HepG2 (cell line): Measurements from ENCODE around the gene CLPTM1L. TPM values are rescaled to one million over a fixed set of nuclear protein-coding genes. Genes with fewer than 3 reads are reported as not detected.

Source experiments
- ATAC-seq: fragments of 200-7000 bp; cut with Tn5 transposase; 3 replicates; pipeline ENCODE4 v1.9.1; 2020; ENCODE audit warnings: mild to moderate bottlenecking, moderate library complexity
- BruUV-seq: library from RNA; stranded (reverse); fragments of 400-500 nt; replicated peaks from 2 replicates; lab custom pipeline; 2021; lab: Mats Ljungman, UMichigan
- CTCF ChIA-PET: fragments of 300-600 bp; formaldehyde crosslinking; extraction: SDS; loops from one replicate; lab custom pipeline; 2021; ENCODE audit warnings: low total read pairs, inconsistent platforms, low intra/inter-chr PET ratio; lab: Yijun Ruan, JAX
- POLR2A ChIA-PET: fragments of 350-600 bp; sonication (Branson Sonifier 250); formaldehyde crosslinking; loops from one replicate; lab custom pipeline; 2020; ENCODE audit warnings: antibody characterized with exemption, inconsistent platforms; lab: Yijun Ruan, JAX
- DNase-seq: peaks from one replicate; pipeline ENCODE4 v3.0.0-alpha.2; 2015; ENCODE audit warnings: low spot score
- FAIRE-seq: peaks from 3 replicates; lab custom pipeline; 2011; peaks lifted over from hg19 to GRCh38; lab: Jason Lieb, UNC
- H2AFZ ChIP-seq: one replicate; pipeline ENCODE4 v1.6.1; 2011; ENCODE audit warnings: low read length, inconsistent platforms
- H3K27ac ChIP-seq: fragments of 300-600 bp; 3 replicates; pipeline ENCODE4 v1.8.0; 2011; ENCODE audit warnings: mixed run types, mild to moderate bottlenecking, mixed read lengths, low read length, inconsistent platforms; ENCODE audit not compliant: insufficient read depth; ENCODE audit errors: extremely low read length
- H3K27me3 ChIP-seq, 2 experiments: fragments of 200-600 bp in 1 of 2; 2 replicates in 1 of 2; 3 replicates in 1 of 2; pipeline versions ENCODE4 v1.6.0 to v1.8.0; 2011; ENCODE audit warnings: low read length in 2 of 2, mild to moderate bottlenecking in 2 of 2, moderate library complexity in 2 of 2, inconsistent platforms in 1 of 2; ENCODE audit not compliant: insufficient read depth in 2 of 2, control insufficient read depth in 1 of 2
- H3K36me3 ChIP-seq, 2 experiments: fragments of 200-600 bp in 1 of 2; replicated peaks in 1 of 2; 2 replicates in 1 of 2; 3 replicates in 1 of 2; pipeline versions ENCODE4 v1.5.1 to v1.8.0; 2011; ENCODE audit warnings: low read length in 2 of 2, inconsistent platforms in 1 of 2; ENCODE audit not compliant: insufficient read depth in 2 of 2, control insufficient read depth in 1 of 2
- H3K4me1 ChIP-seq: 2 replicates; pipeline ENCODE4 v1.5.1; 2012; ENCODE audit warnings: low read length, inconsistent platforms; ENCODE audit not compliant: insufficient read depth
- H3K4me2 ChIP-seq: 2 replicates; pipeline ENCODE4 v1.6.0; 2011; ENCODE audit warnings: low read depth, low read length, inconsistent platforms
- H3K4me3 ChIP-seq, 3 experiments: fragments of 200-600 bp in 1 of 3; sonication (generic), shearing (Covaris generic) in 1 of 3; replicated peaks in 1 of 3; 2 replicates each; pipeline ENCODE4 v1.5.1; 2011 to 2016; ENCODE audit warnings: low read length in 3 of 3, inconsistent platforms in 2 of 3, low read depth in 2 of 3, mild to moderate bottlenecking in 2 of 3, control low read depth in 1 of 3, mixed read lengths in 1 of 3; ENCODE audit not compliant: insufficient read depth in 1 of 3
- H3K79me2 ChIP-seq: one replicate; pipeline ENCODE4 v1.6.1; 2011; ENCODE audit warnings: low read length, inconsistent platforms; ENCODE audit not compliant: insufficient read depth
- H3K9ac ChIP-seq: 2 replicates; pipeline ENCODE4 v1.6.0; 2011; ENCODE audit warnings: mild to moderate bottlenecking, low read depth, low read length, inconsistent platforms; ENCODE audit not compliant: insufficient read depth
- H3K9me3 ChIP-seq: 2 replicates; pipeline ENCODE4 v1.5.1; 2012; ENCODE audit warnings: mild to moderate bottlenecking, low read length
- H4K20me1 ChIP-seq: 2 replicates; pipeline ENCODE4 v1.6.0; 2011; ENCODE audit warnings: inconsistent platforms, mild to moderate bottlenecking, low read length, moderate library complexity; ENCODE audit not compliant: insufficient read depth
- ADNP ChIP-seq: sonication (generic); formaldehyde crosslinking; IDR thresholded peaks from 2 replicates; pipeline ENCODE4 v1.4.0; 2020; ENCODE audit warnings: missing genetic modification reagents
- STAG1 ChIP-seq: sonication (generic); formaldehyde crosslinking; IDR thresholded peaks from 2 replicates; pipeline ENCODE4 v1.4.0; 2020; ENCODE audit warnings: missing genetic modification reagents
- TAF15 ChIP-seq: fragments of 200-400 bp; formaldehyde crosslinking; IDR thresholded peaks from one replicate; pipeline ENCODE4 v1.6.1; 2018; ENCODE audit warnings: mild to moderate bottlenecking, low read depth, low read length; ENCODE audit not compliant: poor library complexity, severe bottlenecking
- TBP ChIP-seq: sonication (generic); formaldehyde crosslinking; IDR thresholded peaks from 2 replicates; pipeline ENCODE4 v1.5.0; 2020; ENCODE audit warnings: missing genetic modification reagents
- ZNF567 ChIP-seq: sonication (generic); formaldehyde crosslinking; IDR thresholded peaks from 2 replicates; pipeline ENCODE4 v1.8.1; 2023; ENCODE audit warnings: mild to moderate bottlenecking, missing genetic modification reagents, borderline replicate concordance
- ZSCAN30 ChIP-seq: sonication (generic); formaldehyde crosslinking; IDR thresholded peaks from 2 replicates; pipeline ENCODE4 v1.5.0; 2020; ENCODE audit warnings: mild to moderate bottlenecking, missing genetic modification reagents
- ZSCAN9 ChIP-seq: IDR thresholded peaks from 2 replicates; pipeline ENCODE4 v1.6.1; 2016; ENCODE audit warnings: borderline replicate concordance
- WGBS: methylation state at CpG from one replicate; pipeline ENCODE4 v1.1.6; 2017; ENCODE audit warnings: low lambda C conversion rate; 5-methylcytosine and 5-hydroxymethylcytosine counted together
- in situ Hi-C: cut with HindIII; loops from 2 replicates; pipeline ENCODE4 v1.10.0; 2017; ENCODE audit warnings: low pct_unique_long_range_greater_than_20kb; ENCODE audit not compliant: extremely low pct_ligation_motif_present
- intact Hi-C: fragments of 100-400 bp; cut with micrococcal nuclease; formaldehyde crosslinking; loops from one replicate; pipeline ENCODE4 v1.10.0; 2022; ENCODE audit not compliant: unreplicated experiment
- polyA plus RNA-seq, 8 experiments: library from polyadenylated mRNA; depleted of rRNA in 3 of 8; stranded (reverse) in 7 of 8; unstranded in 1 of 8; fragments of >200 nt; fragmentation: Illumina TruSeq in 4 of 8; extraction: Trizol in 4 of 8; gene quantifications; 2 replicates each; pipeline versions ENCODE4 v1.2.1 to v1.2.3, GENCODE V29; 2011 to 2016; ENCODE audit warnings: low read depth in 4 of 8, missing spikeins in 1 of 8, mixed read lengths in 1 of 8; ENCODE audit not compliant: insufficient read depth in 1 of 8
- total RNA-seq, 5 experiments: library from RNA; depleted of rRNA; stranded (reverse); fragments of >200 nt; fragmentation: Illumina TruSeq; extraction: Trizol; gene quantifications; 2 replicates each; pipeline ENCODE4 v1.2.3, GENCODE V29; 2016; ENCODE audit warnings: low read depth in 1 of 5
- TF ChIP-seq, protein P1 (sequence below): sonication (generic); formaldehyde crosslinking; IDR thresholded peaks from 2 replicates; pipeline ENCODE4 v1.9.0; 2022; ENCODE audit warnings: missing genetic modification reagents, mild to moderate bottlenecking, borderline replicate concordance
- TF ChIP-seq, protein P2 (sequence below): sonication (generic); formaldehyde crosslinking; IDR thresholded peaks from 2 replicates; pipeline ENCODE4 v1.4.0; 2020; ENCODE audit warnings: mild to moderate bottlenecking, missing genetic modification reagents
- TF ChIP-seq, protein P3 (sequence below): sonication (generic); formaldehyde crosslinking; IDR thresholded peaks from 2 replicates; pipeline ENCODE4 v1.5.1; 2020; ENCODE audit warnings: mild to moderate bottlenecking, missing genetic modification reagents, borderline replicate concordance

The CLPTM1L gene
- total and polyA plus RNA-seq, 2 of the 13 experiments (the other 11 are each of a cell fraction or from before 2014, with no cell fraction given) = 80.3 to 124 TPM

DNA sequence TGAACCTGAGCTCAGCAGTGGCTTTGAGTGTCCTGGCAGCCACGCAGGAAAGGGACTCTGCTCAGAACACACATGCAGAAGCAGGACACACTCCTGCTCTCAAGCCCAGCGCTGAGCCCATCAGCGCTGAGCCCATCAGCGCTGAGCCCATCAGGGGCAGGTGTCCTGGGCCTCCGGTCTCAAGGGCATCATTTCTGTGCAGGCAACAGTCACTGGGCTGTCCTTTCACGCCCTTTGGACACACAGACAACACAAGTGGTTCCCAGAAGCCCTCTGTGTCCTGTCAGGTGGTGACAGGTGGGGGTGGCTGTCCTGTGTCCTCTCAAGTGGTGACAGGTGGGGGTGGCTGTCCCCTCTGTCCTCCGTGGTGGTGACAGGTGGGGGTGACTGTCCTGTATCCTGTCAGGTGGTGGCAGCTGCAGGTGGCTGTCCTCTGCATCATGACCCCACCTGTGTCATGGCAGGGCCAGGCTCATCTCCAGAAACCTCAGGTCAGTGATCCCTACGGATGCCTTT is 39.0 kb upstream of the CLPTM1L start:
- H3K4me2 ChIP-seq = no peak overlapping the region
- TF ChIP-seq ZSCAN9 (CRISPR knock-in tag) = no peak
- no peak for TF ChIP-seq ZSCAN30
- TF ChIP-seq, protein P1, sequence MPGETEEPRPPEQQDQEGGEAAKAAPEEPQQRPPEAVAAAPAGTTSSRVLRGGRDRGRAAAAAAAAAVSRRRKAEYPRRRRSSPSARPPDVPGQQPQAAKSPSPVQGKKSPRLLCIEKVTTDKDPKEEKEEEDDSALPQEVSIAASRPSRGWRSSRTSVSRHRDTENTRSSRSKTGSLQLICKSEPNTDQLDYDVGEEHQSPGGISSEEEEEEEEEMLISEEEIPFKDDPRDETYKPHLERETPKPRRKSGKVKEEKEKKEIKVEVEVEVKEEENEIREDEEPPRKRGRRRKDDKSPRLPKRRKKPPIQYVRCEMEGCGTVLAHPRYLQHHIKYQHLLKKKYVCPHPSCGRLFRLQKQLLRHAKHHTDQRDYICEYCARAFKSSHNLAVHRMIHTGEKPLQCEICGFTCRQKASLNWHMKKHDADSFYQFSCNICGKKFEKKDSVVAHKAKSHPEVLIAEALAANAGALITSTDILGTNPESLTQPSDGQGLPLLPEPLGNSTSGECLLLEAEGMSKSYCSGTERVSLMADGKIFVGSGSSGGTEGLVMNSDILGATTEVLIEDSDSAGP (CRISPR knock-in tag) = no peak
- TF ChIP-seq TBP (CRISPR knock-in tag) = no peak
- TF ChIP-seq, protein P2, sequence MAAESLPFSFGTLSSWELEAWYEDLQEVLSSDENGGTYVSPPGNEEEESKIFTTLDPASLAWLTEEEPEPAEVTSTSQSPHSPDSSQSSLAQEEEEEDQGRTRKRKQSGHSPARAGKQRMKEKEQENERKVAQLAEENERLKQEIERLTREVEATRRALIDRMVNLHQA (CRISPR knock-in tag) = no peak
- no peak for TF ChIP-seq ADNP (CRISPR knock-in tag)
- no peak for TF ChIP-seq TAF15
- no peak for TF ChIP-seq ZNF567 (CRISPR knock-in tag)
- TF ChIP-seq, protein P3, sequence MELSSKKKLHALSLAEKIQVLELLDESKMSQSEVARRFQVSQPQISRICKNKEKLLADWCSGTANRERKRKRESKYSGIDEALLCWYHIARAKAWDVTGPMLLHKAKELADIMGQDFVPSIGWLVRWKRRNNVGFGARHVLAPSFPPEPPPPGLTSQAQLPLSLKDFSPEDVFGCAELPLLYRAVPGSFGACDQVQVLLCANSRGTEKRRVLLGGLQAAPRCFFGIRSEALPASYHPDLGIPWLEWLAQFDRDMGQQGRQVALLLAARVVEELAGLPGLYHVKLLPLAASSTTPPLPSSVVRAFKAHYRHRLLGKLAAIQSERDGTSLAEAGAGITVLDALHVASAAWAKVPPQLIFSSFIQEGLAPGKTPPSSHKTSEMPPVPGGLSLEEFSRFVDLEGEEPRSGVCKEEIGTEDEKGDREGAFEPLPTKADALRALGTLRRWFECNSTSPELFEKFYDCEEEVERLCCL (CRISPR knock-in tag) = no peak
- TF ChIP-seq STAG1 (CRISPR knock-in tag) = no peak
- TF ChIP-seq, all 625 proteins: peak for 0
- Histone ChIP-seq H3K4me3 (no peak overlapping the region), H3K79me2 (no peaks in the 10 kb centered on the region), H3K27me3 (peaks cover 19 to 85% of the 10 kb centered on the region in 2 experiments), H2AFZ (no peak overlapping the region), H3K4me1 (peaks cover 17% of the 10 kb centered on the region), H3K27ac (no peak overlapping the region), H3K36me3 (no peaks in the 10 kb centered on the region), H4K20me1 (no peaks in the 10 kb centered on the region; the same call in 1 of the 2 replicates), H3K9ac (no peak overlapping the region), H3K9me3 (no peaks in the 10 kb centered on the region)
- ChIA-PET POLR2A (no interaction called here), CTCF (no interaction called here)
- BruUV-seq = no TSS peak
- in situ Hi-C loops (loop anchor here (10.0 kb wide), 1 partner anchor 261 kb away; no protein-coding TSS in a partner anchor), intact Hi-C loops (no loop called here)
- DNase-seq (no peak), FAIRE-seq (no peak), ATAC-seq (no peak)
- WGBS = 49% methylated on average over 6 of the region's 8 CpGs
